Epithelial cell of proximal tubule (primary cell): ENCODE results near the gene DCAF12L1. TPM values are rescaled to one million over a fixed set of nuclear protein-coding genes. Genes with fewer than 3 reads are reported as not detected.

ENCODE experiments used
- DNase-seq: peaks from one replicate; pipeline ENCODE4 v3.0.0-alpha.2; 2011; ENCODE audit warnings: low read depth
- H3K4me3 ChIP-seq: 2 replicates; pipeline ENCODE4 v1.5.1; 2011; ENCODE audit warnings: low read depth, mild to moderate bottlenecking, low read length
- CTCF ChIP-seq: conservative IDR thresholded peaks from 2 replicates; pipeline ENCODE4 v1.5.1; 2012; ENCODE audit warnings: low read depth, mild to moderate bottlenecking, low read length
- total RNA-seq: library from RNA; depleted of rRNA; stranded (reverse); fragments of >200 nt; gene quantifications from 2 replicates; pipeline ENCODE4 v1.2.3, GENCODE V29; 2015

DCAF12L1 gene
- total RNA-seq, result 8.4 and 10.7 TPM in 2 replicates

GRCh38 chrX:126552313-126553022 lies at the start of gene DCAF12L1:
DCAF12L1 (minus strand) TSS chrX:126552814; CDS start chrX:126552608, 206 bp downstream.
- no peak for DNase-seq
- H3K4me3 ChIP-seq, result peak within 1 kb of the TSS; percentile 50
- no peak for TF ChIP-seq CTCF

- no peak for TF ChIP-seq CTCF
- no peak for DNase-seq
- no peak overlapping the region for H3K4me3 ChIP-seq
These were observed 28.3 kb upstream of the DCAF12L1 start for GRCh38 chrX:126580877-126581276.

GRCh38 chrX:126575911-126576310 lies 23.3 kb upstream of the DCAF12L1 start:
- TF ChIP-seq CTCF, result no peak

GRCh38 chrX:126557151-126557550 lies 4.5 kb upstream of the DCAF12L1 start:
- H3K4me3 ChIP-seq, result no peak overlapping the region
- TF ChIP-seq CTCF, result no peak
- no peak for DNase-seq

More at GRCh38 chrX:126575911-126576310, 23.3 kb upstream of the DCAF12L1 start:
- no peak for DNase-seq
- H3K4me3 ChIP-seq, result no peak overlapping the region

- H3K4me3 ChIP-seq, result peak overlapping the region; percentile 50
- DNase-seq, result no peak
- no peak for TF ChIP-seq CTCF
These were observed 795 bp downstream of the DCAF12L1 start for GRCh38 chrX:126551725-126552312.

GRCh38 chrX:126551306-126551705 lies 1.3 kb downstream of the DCAF12L1 start:
- no peak for DNase-seq
- peak overlapping the region; percentile 50 for H3K4me3 ChIP-seq
- no peak for TF ChIP-seq CTCF
